H1 (cell line): ENCODE data around the gene CRHBP. TPM values are rescaled to one million over a fixed set of nuclear protein-coding genes. Genes with fewer than 3 reads are reported as not detected.
A peak's percentile ranks its signal among the peaks of the same experiment; 100 is the strongest.

Experiments
- CTCF ChIA-PET: fragments of 300-600 bp; sonication (Branson Sonifier 250); formaldehyde crosslinking; loops from one replicate; lab custom pipeline; 2021; ENCODE audit not compliant: partially characterized antibody; lab: Charles Lee
- POLR2A ChIA-PET: fragments of 300-600 bp; sonication (Branson Sonifier 250); formaldehyde crosslinking; loops from one replicate; lab custom pipeline; 2021; ENCODE audit warnings: inconsistent platforms; ENCODE audit not compliant: partially characterized antibody; lab: Charles Lee
- DNase-seq, 2 experiments: peaks; one replicate each; pipeline versions ENCODE4 v3.0.0 to v3.0.0-alpha.2; 2010 to 2022; ENCODE audit warnings: low spot score in 2 of 2, low read depth in 1 of 2, mixed read lengths in 1 of 2
- FAIRE-seq: peaks from 2 replicates; lab custom pipeline; 2011; peaks lifted over from hg19 to GRCh38; lab: Jason Lieb, UNC
- H2AFZ ChIP-seq: 2 replicates; pipeline ENCODE4 v1.8.1; 2012; ENCODE audit warnings: low read length, inconsistent platforms
- H2AK5ac ChIP-seq: 2 replicates; pipeline ENCODE4 v1.6.1; 2013; ENCODE audit warnings: low read depth, low read length
- H2BK120ac ChIP-seq: replicated peaks from 2 replicates; pipeline ENCODE3; 2013; ENCODE audit warnings: low read depth, low read length, inconsistent platforms
- H2BK12ac ChIP-seq: 2 replicates; pipeline ENCODE4 v1.6.1; 2013; ENCODE audit warnings: low read depth, low read length
- H2BK15ac ChIP-seq: 2 replicates; pipeline ENCODE4 v1.6.1; 2013; ENCODE audit warnings: low read length
- H2BK20ac ChIP-seq: 2 replicates; pipeline ENCODE4 v1.6.1; 2013; ENCODE audit warnings: low read length
- H2BK5ac ChIP-seq: 2 replicates; pipeline ENCODE4 v1.6.1; 2013; ENCODE audit warnings: low read depth, low read length
- H3K14ac ChIP-seq: 2 replicates; pipeline ENCODE4 v1.6.1; 2013; ENCODE audit warnings: inconsistent platforms; ENCODE audit not compliant: insufficient read length
- H3K18ac ChIP-seq: 2 replicates; pipeline ENCODE4 v1.6.1; 2013; ENCODE audit warnings: low read length; ENCODE audit errors: extremely low read depth
- H3K23ac ChIP-seq: 2 replicates; pipeline ENCODE4 v1.6.1; 2013; ENCODE audit warnings: inconsistent platforms; ENCODE audit not compliant: insufficient read length
- H3K23me2 ChIP-seq: 2 replicates; pipeline ENCODE4 v1.6.1; 2013; ENCODE audit warnings: low read depth, low read length
- H3K27ac ChIP-seq: 2 replicates; pipeline ENCODE4 v1.6.1; 2011; ENCODE audit warnings: low read depth, low read length, inconsistent platforms
- H3K27me3 ChIP-seq, 4 experiments: replicated peaks in 1 of 4; 1 replicate in 1 of 4; 2 replicates in 3 of 4; pipeline versions ENCODE4 v1.6.1 to v1.8.1; 2011 to 2013; ENCODE audit warnings: low read length in 3 of 4, mild to moderate bottlenecking in 3 of 4, inconsistent platforms in 2 of 4, mixed read lengths in 2 of 4, moderate library complexity in 1 of 4; ENCODE audit not compliant: control insufficient read depth in 3 of 4, insufficient read depth in 3 of 4; ENCODE audit errors: extremely low read depth in 1 of 4
- H3K36me3 ChIP-seq, 4 experiments: 2 replicates each; pipeline versions ENCODE4 v1.6.1 to v1.8.1; 2011 to 2013; ENCODE audit warnings: mild to moderate bottlenecking in 4 of 4, low read length in 3 of 4, moderate library complexity in 2 of 4, control low read depth in 1 of 4, inconsistent platforms in 1 of 4; ENCODE audit not compliant: insufficient read depth in 4 of 4, control insufficient read depth in 2 of 4
- H3K4ac ChIP-seq: replicated peaks from 2 replicates; pipeline ENCODE3; 2013; ENCODE audit warnings: low read length, low read depth, mixed read lengths, inconsistent platforms; ENCODE audit not compliant: insufficient read length
- H3K4me1 ChIP-seq, 4 experiments: replicated peaks in 1 of 4; 1 replicate in 1 of 4; 2 replicates in 3 of 4; pipeline versions ENCODE4 v1.6.1 to v1.8.1; 2011 to 2013; ENCODE audit warnings: low read length in 3 of 4, inconsistent platforms in 2 of 4, mixed read lengths in 1 of 4; ENCODE audit not compliant: insufficient read depth in 4 of 4, control insufficient read depth in 3 of 4
- H3K4me2 ChIP-seq, 2 experiments: 2 replicates each; pipeline versions ENCODE4 v1.6.1 to v1.8.1; 2011 to 2013; ENCODE audit warnings: low read depth in 2 of 2, low read length in 2 of 2, control low read depth in 1 of 2, inconsistent platforms in 1 of 2, mild to moderate bottlenecking in 1 of 2; ENCODE audit not compliant: insufficient read depth in 1 of 2
- H3K4me3 ChIP-seq, 4 experiments: fragments of 200-600, 300-600 bp in 1 of 4; sonication (generic), shearing (Covaris generic), sonication (Bioruptor Twin) in 1 of 4; 2 replicates each; pipeline versions ENCODE4 v1.5.1 to v1.8.1; 2011 to 2016; ENCODE audit warnings: low read length in 4 of 4, low read depth in 3 of 4, control low read depth in 2 of 4, inconsistent platforms in 2 of 4, mild to moderate bottlenecking in 2 of 4, mixed read lengths in 1 of 4, moderate library complexity in 1 of 4; ENCODE audit not compliant: insufficient read depth in 2 of 4; ENCODE audit errors: extremely low read depth in 1 of 4
- H3K56ac ChIP-seq: replicated peaks from 2 replicates; pipeline ENCODE3; 2013; ENCODE audit warnings: low read depth, mild to moderate bottlenecking, mixed read lengths, low read length, inconsistent platforms; ENCODE audit not compliant: insufficient read length
- H3K79me1 ChIP-seq: 2 replicates; pipeline ENCODE4 v1.6.1; 2013; ENCODE audit warnings: low read depth, low read length, control low read depth
- H3K79me2 ChIP-seq, 2 experiments: 2 replicates each; pipeline versions ENCODE4 v1.6.1 to v1.8.1; 2012 to 2013; ENCODE audit warnings: low read length in 2 of 2, mild to moderate bottlenecking in 2 of 2, inconsistent platforms in 1 of 2; ENCODE audit not compliant: insufficient read depth in 2 of 2, control insufficient read depth in 1 of 2
- H3K9ac ChIP-seq, 4 experiments: replicated peaks in 1 of 4; 1 replicate in 1 of 4; 2 replicates in 3 of 4; pipeline versions ENCODE4 v1.6.1 to v1.8.1; 2011 to 2013; ENCODE audit warnings: low read depth in 3 of 4, low read length in 3 of 4, control low read depth in 2 of 4, mild to moderate bottlenecking in 2 of 4, moderate library complexity in 2 of 4, inconsistent platforms in 1 of 4; ENCODE audit errors: extremely low read depth in 1 of 4
- H3K9me3 ChIP-seq, 2 experiments: 2 replicates each; pipeline versions ENCODE4 v1.6.1 to v1.8.1; 2012 to 2013; ENCODE audit warnings: mild to moderate bottlenecking in 2 of 2, moderate library complexity in 2 of 2, control low read depth in 1 of 2, inconsistent platforms in 1 of 2, low read depth in 1 of 2, low read length in 1 of 2, mixed read lengths in 1 of 2; ENCODE audit not compliant: insufficient read depth in 2 of 2
- H4K20me1 ChIP-seq, 2 experiments: replicated peaks in 1 of 2; 2 replicates each; pipeline versions ENCODE3 to v1.8.1; 2011 to 2013; ENCODE audit warnings: inconsistent platforms in 2 of 2, low read length in 2 of 2, mild to moderate bottlenecking in 1 of 2; ENCODE audit not compliant: insufficient read depth in 2 of 2, control insufficient read depth in 1 of 2
- H4K5ac ChIP-seq: 2 replicates; pipeline ENCODE4 v1.6.1; 2013; ENCODE audit warnings: low read length, low read depth, mixed read lengths, inconsistent platforms; ENCODE audit not compliant: insufficient read length
- H4K8ac ChIP-seq: 2 replicates; pipeline ENCODE4 v1.8.0; 2013; ENCODE audit warnings: mild to moderate bottlenecking, moderate library complexity, low read length, inconsistent platforms; ENCODE audit not compliant: insufficient read depth; ENCODE audit errors: extremely low read depth
- H4K91ac ChIP-seq: replicated peaks from 2 replicates; pipeline ENCODE3; 2013; ENCODE audit warnings: low read length, mixed read lengths, inconsistent platforms; ENCODE audit not compliant: insufficient read length
- ASH2L ChIP-seq: fragments of 200-600, 300-600 bp; sonication (generic); IDR thresholded peaks from one replicate; pipeline ENCODE4 v1.7.1; 2017; ENCODE audit warnings: low read length
- JUND ChIP-seq: IDR thresholded peaks from 2 replicates; pipeline ENCODE4 v1.6.1; 2011; ENCODE audit warnings: mild to moderate bottlenecking, improper control_type of control experiment, low read length
- NANOG ChIP-seq: IDR thresholded peaks from 2 replicates; pipeline ENCODE4 v1.6.1; 2011; ENCODE audit warnings: low read length, low read depth, mild to moderate bottlenecking, inconsistent platforms; ENCODE audit not compliant: insufficient read depth, poor library complexity, severe bottlenecking
- RAD21 ChIP-seq, 2 experiments: IDR thresholded peaks in 1 of 2; conservative IDR thresholded peaks in 1 of 2; 2 replicates each; pipeline ENCODE4 v1.6.1; 2011; ENCODE audit warnings: low read depth in 2 of 2, low read length in 2 of 2, improper control_type of control experiment in 1 of 2, inconsistent platforms in 1 of 2, mild to moderate bottlenecking in 1 of 2, moderate library complexity in 1 of 2
- SIN3A ChIP-seq, 2 experiments: IDR thresholded peaks in 1 of 2; conservative IDR thresholded peaks in 1 of 2; 2 replicates each; pipeline ENCODE4 v1.6.1; 2011 to 2012; ENCODE audit warnings: low read length in 2 of 2, improper control_type of control experiment in 1 of 2, low read depth in 1 of 2, mild to moderate bottlenecking in 1 of 2
- SP2 ChIP-seq: IDR thresholded peaks from 2 replicates; pipeline ENCODE4 v1.6.1; 2012; ENCODE audit warnings: mild to moderate bottlenecking, low read length, inconsistent platforms
- WGBS, 2 experiments: shearing (Covaris generic) in 1 of 2; methylation state at CpG; one replicate each; pipeline versions ENCODE4 v1.1.6 to v1.1.7; 2013 to 2015; ENCODE audit warnings: low lambda C conversion rate in 2 of 2, mixed read lengths in 2 of 2, inconsistent platforms in 1 of 2, low coverage in 1 of 2, missing lambda C conversion rate in 1 of 2; ENCODE audit not compliant: insufficient replicate concordance in 2 of 2, insufficient coverage in 1 of 2, insufficient read length in 1 of 2; ENCODE audit errors: extremely low coverage in 1 of 2, missing lambda C conversion rate in 1 of 2; 5-methylcytosine and 5-hydroxymethylcytosine counted together
- polyA plus RNA-seq, 7 experiments: library from polyadenylated mRNA; depleted of rRNA in 3 of 7; stranded (reverse) in 5 of 7; unstranded in 2 of 7; fragments of >200 nt in 5 of 7; fragments of 200-250 nt in 2 of 7; gene quantifications; 1 replicate in 5 of 7; 2 replicates in 1 of 7; 4 replicates in 1 of 7; pipeline versions ENCODE4 v1.2.1 to v1.2.3, GENCODE V29; 2011 to 2013; ENCODE audit warnings: missing spikeins in 2 of 7, mixed read lengths in 2 of 7
- total RNA-seq: library from RNA; stranded (reverse); fragmentation: NEBNext Ultra II Directional; extraction: Animal tissue kit (Norgen Biotek cat#: 25700); gene quantifications from 2 replicates; pipeline ENCODE4 v1.2.1, GENCODE V29; 2021
- TF ChIP-seq, protein P1 (sequence below), 3 experiments: IDR thresholded peaks; 1 replicate in 2 of 3; 2 replicates in 1 of 3; pipeline versions ENCODE4 v1.5.1 to v1.6.1; 2011; ENCODE audit warnings: low read length in 3 of 3, mild to moderate bottlenecking in 3 of 3, inconsistent platforms in 2 of 3, low read depth in 1 of 3, moderate library complexity in 1 of 3; ENCODE audit not compliant: insufficient read depth in 1 of 3; ENCODE audit errors: control extremely low read depth in 1 of 3

The CRHBP gene
- total and polyA plus RNA-seq, 2 of the 8 experiments (the other 6 are each of a cell fraction or from before 2014, with no cell fraction given): 0.30 TPM; not detected in 1

DNA sequence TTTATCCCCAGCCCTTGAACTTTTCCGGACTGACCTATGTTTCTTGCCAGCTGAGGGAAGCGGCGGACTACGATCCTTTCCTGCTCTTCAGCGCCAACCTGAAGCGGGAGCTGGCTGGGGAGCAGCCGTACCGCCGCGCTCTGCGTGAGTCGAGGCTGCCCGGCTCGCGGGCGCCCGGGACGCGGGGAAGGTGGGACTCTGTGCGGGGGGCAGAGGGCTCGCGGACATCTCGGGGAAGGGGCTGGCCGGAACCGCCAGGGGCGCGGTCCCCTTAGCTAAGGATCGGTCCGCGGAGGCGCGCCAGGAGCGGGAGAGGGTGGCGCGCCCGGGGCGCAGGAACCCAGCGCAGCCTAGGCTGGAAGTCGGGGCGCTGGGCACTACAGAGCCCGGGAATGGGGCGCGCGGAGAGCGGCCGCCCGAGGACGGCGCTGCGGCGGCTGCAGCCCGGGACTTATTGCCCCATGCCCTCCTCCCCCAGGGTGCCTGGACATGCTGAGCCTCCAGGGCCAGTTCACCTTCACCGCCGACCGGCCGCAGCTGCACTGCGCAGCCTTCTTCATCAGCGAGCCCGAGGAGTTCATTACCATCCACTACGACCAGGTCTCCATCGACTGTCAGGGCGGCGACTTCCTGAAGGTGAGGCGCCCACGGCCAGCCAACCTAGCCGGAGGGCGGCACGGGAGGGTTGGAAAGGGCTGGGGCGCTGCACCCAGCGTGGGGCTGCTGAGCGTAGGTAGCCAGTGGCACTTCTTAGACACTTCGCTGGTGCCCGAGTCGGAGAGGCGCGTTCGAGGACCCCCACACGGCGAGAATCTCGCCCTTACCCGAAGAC lies 922 bp downstream of the CRHBP start:
- peak overlapping the region; percentile 95 for H2AFZ ChIP-seq
- no peak for TF ChIP-seq NANOG
- TF ChIP-seq SIN3A (conservative IDR thresholded peaks at IDR 0.05 in 1 of 2, IDR thresholded peaks at IDR 0.05 in 1 of 2; ENCODE audit: low read depth in 1 of 2, low read length in 2 of 2): no peak
- TF ChIP-seq ASH2L: peak; percentile 78
- TF ChIP-seq, protein P1, sequence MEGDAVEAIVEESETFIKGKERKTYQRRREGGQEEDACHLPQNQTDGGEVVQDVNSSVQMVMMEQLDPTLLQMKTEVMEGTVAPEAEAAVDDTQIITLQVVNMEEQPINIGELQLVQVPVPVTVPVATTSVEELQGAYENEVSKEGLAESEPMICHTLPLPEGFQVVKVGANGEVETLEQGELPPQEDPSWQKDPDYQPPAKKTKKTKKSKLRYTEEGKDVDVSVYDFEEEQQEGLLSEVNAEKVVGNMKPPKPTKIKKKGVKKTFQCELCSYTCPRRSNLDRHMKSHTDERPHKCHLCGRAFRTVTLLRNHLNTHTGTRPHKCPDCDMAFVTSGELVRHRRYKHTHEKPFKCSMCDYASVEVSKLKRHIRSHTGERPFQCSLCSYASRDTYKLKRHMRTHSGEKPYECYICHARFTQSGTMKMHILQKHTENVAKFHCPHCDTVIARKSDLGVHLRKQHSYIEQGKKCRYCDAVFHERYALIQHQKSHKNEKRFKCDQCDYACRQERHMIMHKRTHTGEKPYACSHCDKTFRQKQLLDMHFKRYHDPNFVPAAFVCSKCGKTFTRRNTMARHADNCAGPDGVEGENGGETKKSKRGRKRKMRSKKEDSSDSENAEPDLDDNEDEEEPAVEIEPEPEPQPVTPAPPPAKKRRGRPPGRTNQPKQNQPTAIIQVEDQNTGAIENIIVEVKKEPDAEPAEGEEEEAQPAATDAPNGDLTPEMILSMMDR (IDR thresholded peaks at IDR 0.05; ENCODE audit: control extremely low read depth in 1 of 3, insufficient read depth in 1 of 3, low read depth in 1 of 3, low read length in 3 of 3): peak; percentile 5 to 8 (median 6); a peak in 2 of 4 replicates
- no peak for TF ChIP-seq SP2
- TF ChIP-seq JUND: no peak
- peak in 1 of 2 experiments; percentile 8; a peak in 2 of 4 replicates for TF ChIP-seq RAD21 (IDR thresholded peaks at IDR 0.05 in 1 of 2, conservative IDR thresholded peaks at IDR 0.05 in 1 of 2; ENCODE audit: low read depth in 2 of 2, low read length in 2 of 2)

More for the DNA sequence above, 922 bp downstream of the CRHBP start:
- Histone ChIP-seq H2BK120ac (peak overlapping the region; percentile 43), H3K4me2 (peak overlapping the region; percentile 88 to 97), H4K91ac (no peak overlapping the region), H3K79me1 (no peaks in the 10 kb centered on the region), H3K56ac (no peak overlapping the region), H3K9ac (no peak overlapping the region; a peak in 2 of 7 replicates), H3K4me3 (peak overlapping the region; percentile 49 to 71 (median 66)), H3K9me3 (no peaks in the 10 kb centered on the region), H3K27ac (no peak overlapping the region), H3K4ac (no peak overlapping the region), H2BK15ac (no peak overlapping the region), H3K23ac (no peak overlapping the region), H4K5ac (no peak overlapping the region), H2AK5ac (no peak overlapping the region), H3K18ac (peak overlapping the region; percentile 78), H4K8ac (peak overlapping the region; percentile 15), H3K14ac (no peak overlapping the region), H3K36me3 (no peaks in the 10 kb centered on the region), H2BK12ac (peak overlapping the region; percentile 71), H4K20me1 (peaks cover 0 to 5% of the 10 kb centered on the region in 2 experiments), H3K23me2 (peaks cover 10% of the 10 kb centered on the region), H3K27me3 (peaks cover 18 to 48% (median 35%) of the 10 kb centered on the region in 4 experiments), H3K4me1 (peaks cover 0 to 4% (median 2%) of the 10 kb centered on the region in 4 experiments; a peak in 4 of 7 replicates), H2BK20ac (no peak overlapping the region), H3K79me2 (no peaks in the 10 kb centered on the region), H2BK5ac (peak overlapping the region; percentile 16; the same call in 1 of the 2 replicates)
- DNase-seq (peak in 1 of 2 experiments; percentile 72), FAIRE-seq (no peak)
- CTCF ChIA-PET: interaction anchor here (0.8 to 1.3 kb wide), 3 partner anchors 10 to 189 kb away, joined by 3 to 4 read pairs (median 3); no protein-coding TSS in a partner anchor
- 3% methylated on average over 39 of the region's 81 CpGs; no CpG with 5 or more reads in 1 of the 2 experiments for WGBS, 2 experiments
- POLR2A ChIA-PET: interaction anchor here (0.9 to 1.0 kb wide), 3 partner anchors 10 to 133 kb away, joined by 3 to 4 read pairs (median 3); partner anchors contain the start of gene ZBED3
